H1 (cell line): ENCODE measurements around the gene LYPD1.

Experiments
- ASH2L ChIP-seq: fragments of 200-600, 300-600 bp; sonication (generic); IDR thresholded peaks from one replicate; pipeline ENCODE4 v1.7.1; 2017; ENCODE audit warnings: low read length
- CBX5 ChIP-seq: fragments of 300-800, 300-1000 bp; sonication (generic); IDR thresholded peaks from 2 replicates; pipeline ENCODE4 v1.7.1; 2016; ENCODE audit warnings: antibody characterized with exemption, low read length, low read depth
- CEBPB ChIP-seq: IDR thresholded peaks from 2 replicates; pipeline ENCODE4 v1.6.1; 2012; ENCODE audit warnings: low read depth, low read length
- CTCF ChIP-seq, 3 experiments: IDR thresholded peaks; 1 replicate in 2 of 3; 2 replicates in 1 of 3; pipeline versions ENCODE4 v1.5.1 to v1.6.1; 2011; ENCODE audit warnings: low read length in 3 of 3, mild to moderate bottlenecking in 3 of 3, inconsistent platforms in 2 of 3, low read depth in 1 of 3, moderate library complexity in 1 of 3; ENCODE audit not compliant: insufficient read depth in 1 of 3; ENCODE audit errors: control extremely low read depth in 1 of 3
- E2F6 ChIP-seq: IDR thresholded peaks from 2 replicates; pipeline ENCODE4 v1.6.1; 2012; ENCODE audit warnings: inconsistent platforms
- MAX ChIP-seq: IDR thresholded peaks from 2 replicates; pipeline ENCODE4 v1.6.1; 2012; ENCODE audit warnings: inconsistent platforms
- NRF1 ChIP-seq: IDR thresholded peaks from 2 replicates; pipeline ENCODE4 v1.6.1; 2011; ENCODE audit warnings: mild to moderate bottlenecking, low read depth, low read length, improper control_type of control experiment
- POLR2A ChIP-seq, 2 experiments: IDR thresholded peaks; 1 replicate in 1 of 2; 2 replicates in 1 of 2; pipeline ENCODE4 v1.6.1; 2011; ENCODE audit warnings: low read depth in 2 of 2, low read length in 2 of 2, mild to moderate bottlenecking in 2 of 2; ENCODE audit errors: control extremely low read depth in 1 of 2
- POLR2AphosphoS5 ChIP-seq: IDR thresholded peaks from 2 replicates; pipeline ENCODE4 v1.6.1; 2011; ENCODE audit warnings: low read depth, low read length
- POU5F1 ChIP-seq: IDR thresholded peaks from 2 replicates; pipeline ENCODE4 v1.6.1; 2011; ENCODE audit warnings: low read depth, mild to moderate bottlenecking, low read length, moderate library complexity
- TAF1 ChIP-seq: IDR thresholded peaks from 2 replicates; pipeline ENCODE4 v1.6.1; 2011; ENCODE audit warnings: mild to moderate bottlenecking, low read depth, low read length

- TF ChIP-seq CTCF (IDR thresholded peaks at IDR 0.05; ENCODE audit: control extremely low read depth in 1 of 3, insufficient read depth in 1 of 3, low read depth in 1 of 3, low read length in 3 of 3) (no peak), POLR2A (IDR thresholded peaks at IDR 0.05; ENCODE audit: control extremely low read depth in 1 of 2, low read depth in 2 of 2, low read length in 2 of 2) (no peak), E2F6 (no peak), POLR2AphosphoS5 (no peak), ASH2L (no peak), CEBPB (no peak), MAX (no peak), CBX5 (no peak), TAF1 (no peak), POU5F1 (no peak), NRF1 (no peak)
Observed at GRCh38 chr2:132656266-132656975, 13.6 kb downstream of the LYPD1 start.
